ENCODE results near the gene ENTPD6. TPM values are rescaled to one million over a fixed set of nuclear protein-coding genes. Genes with fewer than 3 reads are reported as not detected.

ENTPD6 gene
- polyA plus RNA-seq, 1 donor from 2014 or later: 143 TPM

GRCh38 chr20:25214426-25214790 is 18.9 kb downstream of the ENTPD6 start:
- Histone ChIP-seq H4K20me1 (ENCODE audit: insufficient read depth) (no peaks in the 10 kb centered on the region), H3K9ac (ENCODE audit: low read length) (no peak overlapping the region), H2AFZ (ENCODE audit: low read depth, low read length) (no peak overlapping the region), H3F3A (ENCODE audit: insufficient read depth, low read length, poor library complexity, severe bottlenecking) (no peaks in the 10 kb centered on the region), H3K27me3 (ENCODE audit: insufficient read depth, low read depth, low read length) (no peaks in the 10 kb centered on the region), H3K9me2 (ENCODE audit: insufficient read depth, low read length) (no peaks in the 10 kb centered on the region), H3K79me2 (replicated peaks; ENCODE audit: insufficient read depth, low read length) (no peaks in the 10 kb centered on the region), H3K27ac (ENCODE audit: low read length) (no peak overlapping the region), H3K4me3 (ENCODE audit: low read length) (no peak overlapping the region), H3K4me2 (ENCODE audit: low read length) (no peak overlapping the region), H3K36me3 (ENCODE audit: insufficient read depth, low read length) (no peaks in the 10 kb centered on the region), H3K9me3 (ENCODE audit: low read length) (no peaks in the 10 kb centered on the region)
- TF ChIP-seq EZH2 (IDR thresholded peaks at IDR 0.05; ENCODE audit: borderline replicate concordance, insufficient read depth, low read length, poor library complexity, severe bottlenecking): no peak
- no peak for TF ChIP-seq SMC3 (conservative IDR thresholded peaks at IDR 0.05; ENCODE audit: poor library complexity)
- no peak for TF ChIP-seq POLR2AphosphoS5 (IDR thresholded peaks at IDR 0.05)
- no peak for TF ChIP-seq RAD21 (conservative IDR thresholded peaks at IDR 0.05)
- no peak for TF ChIP-seq EP300 (conservative IDR thresholded peaks at IDR 0.05; ENCODE audit: poor library complexity, severe bottlenecking)
- TF ChIP-seq CTCF (IDR thresholded peaks at IDR 0.05; ENCODE audit: poor library complexity, severe bottlenecking): no peak
- TF ChIP-seq MXI1 (conservative IDR thresholded peaks at IDR 0.05; ENCODE audit: poor library complexity, severe bottlenecking): no peak

DNA sequence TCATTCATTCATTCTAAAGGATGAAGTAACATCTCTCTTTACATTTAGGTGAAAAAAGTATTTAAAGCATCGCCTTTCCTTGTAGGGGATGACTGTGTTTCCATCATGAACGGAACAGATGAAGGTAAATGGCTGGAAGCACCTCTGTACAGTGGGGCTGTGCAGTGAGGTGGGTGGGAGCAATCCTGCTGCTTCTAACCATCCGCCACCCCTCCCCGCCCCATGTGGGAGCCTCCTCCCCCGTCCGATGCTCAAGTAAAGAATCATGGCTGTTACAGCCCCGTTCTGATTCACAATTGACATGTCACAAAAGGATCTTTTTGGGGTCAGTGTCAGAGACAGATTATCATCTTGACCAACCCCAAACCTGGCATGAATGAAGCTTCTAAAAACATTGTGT is 19.3 kb downstream of the ENTPD6 start:
- Histone ChIP-seq H3F3A (ENCODE audit: insufficient read depth, low read length, poor library complexity, severe bottlenecking) (no peaks in the 10 kb centered on the region), H3K27ac (ENCODE audit: low read length) (no peak overlapping the region), H3K9me2 (ENCODE audit: insufficient read depth, low read length) (no peaks in the 10 kb centered on the region), H3K27me3 (ENCODE audit: insufficient read depth, low read depth, low read length) (no peaks in the 10 kb centered on the region), H4K20me1 (ENCODE audit: insufficient read depth) (no peaks in the 10 kb centered on the region), H3K4me3 (ENCODE audit: low read length) (no peak overlapping the region), H2AFZ (ENCODE audit: low read depth, low read length) (no peak overlapping the region), H3K9ac (ENCODE audit: low read length) (no peak overlapping the region), H3K9me3 (ENCODE audit: low read length) (no peaks in the 10 kb centered on the region), H3K36me3 (ENCODE audit: insufficient read depth, low read length) (no peaks in the 10 kb centered on the region), H3K4me2 (ENCODE audit: low read length) (no peak overlapping the region), H3K79me2 (replicated peaks; ENCODE audit: insufficient read depth, low read length) (no peaks in the 10 kb centered on the region)
- no peak for TF ChIP-seq EZH2 (IDR thresholded peaks at IDR 0.05; ENCODE audit: borderline replicate concordance, insufficient read depth, low read length, poor library complexity, severe bottlenecking)
- no peak for TF ChIP-seq TAF1 (IDR thresholded peaks at IDR 0.05; ENCODE audit: low read depth)
- no peak for TF ChIP-seq SMC3 (conservative IDR thresholded peaks at IDR 0.05; ENCODE audit: poor library complexity)
- no peak for TF ChIP-seq RAD21 (conservative IDR thresholded peaks at IDR 0.05)
- no peak for TF ChIP-seq EP300 (conservative IDR thresholded peaks at IDR 0.05; ENCODE audit: poor library complexity, severe bottlenecking)
- no peak for TF ChIP-seq CTCF (IDR thresholded peaks at IDR 0.05; ENCODE audit: poor library complexity, severe bottlenecking)
- no peak for TF ChIP-seq POLR2AphosphoS5 (IDR thresholded peaks at IDR 0.05)
- no peak for TF ChIP-seq REST (IDR thresholded peaks at IDR 0.05; ENCODE audit: borderline replicate concordance)
- TF ChIP-seq MXI1 (conservative IDR thresholded peaks at IDR 0.05; ENCODE audit: poor library complexity, severe bottlenecking): no peak
